SK-N-MC (cell line): Measurements from ENCODE around the gene IRX2.

ENCODE experiments used
- DNase-seq: peaks from one replicate; pipeline ENCODE4 v3.0.0-alpha.2; 2011; ENCODE audit warnings: low read depth, low spot score
- H3K27ac ChIP-seq: fragments of 200-600 bp; sonication (generic); 2 replicates; pipeline ENCODE4 v1.5.1; 2016; ENCODE audit warnings: mixed run types
- H3K36me3 ChIP-seq: fragments of 200-600 bp; sonication (generic); 2 replicates; pipeline ENCODE4 v1.6.1; 2017; ENCODE audit warnings: antibody characterized with exemption, low read length, mixed read lengths; ENCODE audit not compliant: insufficient read depth
- H3K4me3 ChIP-seq: fragments of 200-600 bp; sonication (generic); 2 replicates; pipeline ENCODE4 v1.5.1; 2016
- H3K9ac ChIP-seq: fragments of 200-600 bp; sonication (generic); 2 replicates; pipeline ENCODE4 v1.8.0; 2017; ENCODE audit warnings: mixed run types, mixed read lengths; ENCODE audit not compliant: insufficient read length
- H3K9me3 ChIP-seq: fragments of 200-600 bp; sonication (generic); 2 replicates; pipeline ENCODE4 v1.6.1; 2017; ENCODE audit warnings: low read depth, mild to moderate bottlenecking, antibody characterized with exemption, low read length, moderate library complexity, mixed read lengths
- EZH2 ChIP-seq: fragments of 200-600 bp; sonication (generic); IDR thresholded peaks from one replicate; pipeline ENCODE4 v1.6.1; 2017; ENCODE audit warnings: antibody characterized with exemption
- FOXP2 ChIP-seq: optimal IDR thresholded peaks from 2 replicates; pipeline ENCODE3; 2011; ENCODE audit warnings: mild to moderate bottlenecking, moderate library complexity; ENCODE audit not compliant: insufficient read depth; ENCODE audit errors: extremely low read length, control extremely low read depth
- POLR2AphosphoS5 ChIP-seq: IDR thresholded peaks from 2 replicates; pipeline ENCODE4 v1.6.1; 2012; ENCODE audit warnings: mild to moderate bottlenecking, low read depth, low read length, borderline replicate concordance

The IRX2 gene

GRCh38 chr5:2740051-2740875, 11.2 kb downstream of the IRX2 start:
- Histone ChIP-seq H3K27ac (no peak overlapping the region), H3K4me3 (no peak overlapping the region), H3K9me3 (no peaks in the 10 kb centered on the region), H3K36me3 (0 out of 2 replicates have a peak, but pooled peaks cover 6% of the 10 kb centered on the region), H3K9ac (no peak overlapping the region)
- no peak for DNase-seq
- TF ChIP-seq FOXP2 (no peak), POLR2AphosphoS5 (no peak), EZH2 (no peak)

- Histone ChIP-seq H3K36me3 (0 out of 2 replicates have a peak, but pooled peaks cover 6% of the 10 kb centered on the region), H3K9ac (no peak overlapping the region), H3K9me3 (no peaks in the 10 kb centered on the region), H3K4me3 (no peak overlapping the region), H3K27ac (no peak overlapping the region)
- DNase-seq = no peak
- TF ChIP-seq FOXP2 (no peak), EZH2 (no peak), POLR2AphosphoS5 (no peak)
These were observed 12.0 kb downstream of the IRX2 start for GRCh38 chr5:2739360-2740050.

- no peak overlapping the region for H3K9ac ChIP-seq
- H3K9me3 ChIP-seq = no peaks in the 10 kb centered on the region
- H3K4me3 ChIP-seq = no peak overlapping the region
- TF ChIP-seq EZH2 (no peak), POLR2AphosphoS5 (no peak), FOXP2 (no peak)
- H3K36me3 ChIP-seq = no peaks in the 10 kb centered on the region
- H3K27ac ChIP-seq = no peak overlapping the region
- DNase-seq = no peak
These were observed 12.6 kb downstream of the IRX2 start for GRCh38 chr5:2738700-2739359.

- no peak for DNase-seq
- Histone ChIP-seq H3K36me3 (no peaks in the 10 kb centered on the region), H3K4me3 (no peak overlapping the region), H3K9ac (no peak overlapping the region), H3K27ac (no peak overlapping the region), H3K9me3 (no peaks in the 10 kb centered on the region)
- TF ChIP-seq FOXP2 = no peak
- no peak for TF ChIP-seq EZH2
- TF ChIP-seq POLR2AphosphoS5 = no peak
These were observed 13.2 kb downstream of the IRX2 start for GRCh38 chr5:2738156-2738699.

- no peaks in the 10 kb centered on the region for H3K9me3 ChIP-seq
- H3K36me3 ChIP-seq = no peaks in the 10 kb centered on the region
- H3K27ac ChIP-seq = no peak overlapping the region
- DNase-seq = no peak
- TF ChIP-seq EZH2 (no peak), FOXP2 (no peak), POLR2AphosphoS5 (no peak)
- H3K4me3 ChIP-seq = no peak overlapping the region
- no peak overlapping the region for H3K9ac ChIP-seq
These were observed 14.0 kb downstream of the IRX2 start for GRCh38 chr5:2737273-2738155.

GRCh38 chr5:2736872-2737271, 14.6 kb downstream of the IRX2 start:
- no peaks in the 10 kb centered on the region for H3K36me3 ChIP-seq
- no peak overlapping the region for H3K27ac ChIP-seq
- DNase-seq = no peak
- H3K9me3 ChIP-seq = no peaks in the 10 kb centered on the region
- no peak overlapping the region for H3K9ac ChIP-seq
- no peak for TF ChIP-seq FOXP2
- TF ChIP-seq POLR2AphosphoS5 = no peak
- no peak for TF ChIP-seq EZH2
- no peak overlapping the region for H3K4me3 ChIP-seq

GRCh38 chr5:2735996-2736395, 15.5 kb downstream of the IRX2 start:
- no peak for DNase-seq
- Histone ChIP-seq H3K36me3 (no peaks in the 10 kb centered on the region), H3K27ac (no peak overlapping the region), H3K4me3 (no peak overlapping the region), H3K9me3 (no peaks in the 10 kb centered on the region), H3K9ac (no peak overlapping the region)
- TF ChIP-seq EZH2 = no peak
- TF ChIP-seq POLR2AphosphoS5 = no peak
- TF ChIP-seq FOXP2 = no peak
